Endometrium (tissue), 2 donors: ENCODE data around the gene OR2W3.
"Not testable (repeated sequence)": the region's sequence is repeated elsewhere in the genome, so short reads cannot be mapped to it uniquely, and the experiment has no call there.

Source experiments
- FAIRE-seq: peaks from 2 replicates; lab custom pipeline; 2012; peaks lifted over from hg19 to GRCh38; lab: Jason Lieb, UNC
- donor health status: control.
- donor health status: control.

Gene OR2W3

DNA sequence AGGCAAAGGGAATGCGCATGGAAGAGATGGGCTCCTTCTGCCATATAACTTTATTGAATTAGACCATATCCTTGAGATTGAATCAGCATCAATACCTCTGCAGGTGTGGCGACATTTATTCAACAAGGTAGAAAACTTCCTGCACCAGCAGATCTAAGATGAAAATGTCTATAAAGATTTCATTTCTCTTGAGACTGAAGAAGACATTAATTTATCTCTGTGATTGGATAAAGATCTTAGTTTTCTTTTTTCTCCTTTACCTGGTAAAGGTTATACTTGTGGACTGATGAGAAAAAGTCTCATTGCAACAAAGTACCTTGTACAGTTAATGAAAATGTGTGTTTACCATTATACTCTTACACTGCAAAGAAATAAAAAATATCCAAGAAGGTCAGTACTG is 24.6 kb downstream of the OR2W3 start, which contains the start of gene OR2T8:
Gene OR2T8, plus strand, starts transcription at position 301 of the 400 bp plus-strand sequence. CDS start 766 bp downstream, outside the sequence.
- no peak for FAIRE-seq

DNA sequence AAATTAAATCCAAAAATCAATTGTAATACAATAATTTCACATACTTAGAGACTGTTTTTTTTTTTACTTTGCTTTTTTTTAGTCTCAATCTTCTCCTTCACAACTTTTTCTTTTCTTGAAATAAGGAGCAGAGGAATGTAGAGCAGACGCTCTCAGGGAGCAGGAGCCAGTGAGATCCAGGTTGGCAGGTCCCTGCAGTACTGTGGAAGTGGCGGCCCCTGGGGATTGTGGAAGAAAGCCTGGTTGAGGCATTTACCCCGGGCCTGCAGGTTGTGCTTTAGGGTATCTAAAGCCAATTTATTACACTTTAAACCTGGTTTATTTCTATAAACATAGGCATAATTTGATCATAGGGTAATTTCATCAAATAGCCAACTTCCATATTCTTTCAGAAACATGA is 28.6 kb downstream of the OR2W3 start:
- no peak for FAIRE-seq

DNA sequence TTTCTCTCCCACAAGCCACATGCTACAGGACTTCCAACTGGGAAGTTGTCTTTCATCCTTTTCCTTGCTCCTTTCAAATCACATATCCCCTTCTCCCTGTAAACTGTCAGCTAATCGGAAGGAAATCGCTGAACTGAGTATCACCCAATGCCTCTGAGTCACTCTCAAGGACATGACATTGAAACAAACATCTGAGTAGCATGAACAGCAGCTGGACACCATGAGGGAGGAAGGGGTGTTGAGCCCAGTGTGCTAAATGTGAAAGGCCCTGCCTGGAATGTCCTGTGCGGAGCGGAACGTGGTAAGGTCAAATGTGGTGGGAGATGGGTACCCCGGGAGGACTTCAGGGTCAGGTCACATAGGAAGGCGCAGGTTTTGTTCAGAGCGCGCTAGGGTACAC is 29.5 kb downstream of the OR2W3 start, which contains the start of gene OR2AJ1:
Gene OR2AJ1, plus strand, starts transcription at position 22 of the 400 bp plus-strand sequence. CDS start 8,880 bp downstream, outside the sequence.
- no peak for FAIRE-seq

- no peak for FAIRE-seq
These were observed 38.6 kb downstream of the OR2W3 start for GRCh38 chr1:247933989-247934388.

- FAIRE-seq = no peak
These were observed 40.4 kb downstream of the OR2W3 start for GRCh38 chr1:247935781-247936180.

GRCh38 chr1:247936415-247936814 is 41.0 kb downstream of the OR2W3 start:
- FAIRE-seq = no peak

- not testable (repeated sequence) for FAIRE-seq
These were observed 41.8 kb downstream of the OR2W3 start for GRCh38 chr1:247936965-247937734.

GRCh38 chr1:247942624-247943023 is 47.2 kb downstream of the OR2W3 start:
- FAIRE-seq = no peak
